ENCODE measurements around the gene SLC6A19.
"Not testable (repeated sequence)": the region's sequence is repeated elsewhere in the genome, so short reads cannot be mapped to it uniquely, and the experiment has no call there.

SLC6A19 gene

DNA sequence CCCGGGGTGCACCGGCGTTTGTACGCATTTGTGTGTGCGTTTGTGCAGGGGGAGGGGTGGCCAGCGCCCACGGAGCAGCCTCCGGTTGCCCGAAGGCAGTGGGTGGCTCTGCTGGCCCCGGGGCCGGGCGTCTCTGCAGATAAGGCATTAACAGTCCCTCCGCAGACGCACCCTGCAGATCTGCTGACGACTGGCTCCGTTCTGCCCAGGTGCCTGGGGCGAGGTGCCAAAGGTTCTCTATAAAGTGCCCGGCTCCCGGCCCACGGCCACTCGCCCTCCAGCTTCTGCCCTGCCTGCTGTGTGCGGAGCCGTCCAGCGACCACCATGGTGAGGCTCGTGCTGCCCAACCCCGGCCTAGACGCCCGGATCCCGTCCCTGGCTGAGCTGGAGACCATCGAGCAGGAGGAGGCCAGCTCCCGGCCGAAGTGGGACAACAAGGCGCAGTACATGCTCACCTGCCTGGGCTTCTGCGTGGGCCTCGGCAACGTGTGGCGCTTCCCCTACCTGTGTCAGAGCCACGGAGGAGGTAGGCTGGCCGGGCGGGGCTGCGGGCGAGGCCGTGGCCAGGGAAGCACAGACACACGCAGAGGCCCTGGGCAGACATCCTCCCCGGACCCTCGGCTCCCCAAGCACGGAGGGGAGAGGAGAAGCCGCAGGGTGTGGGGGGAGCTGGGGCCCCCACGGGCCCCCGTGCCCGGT, at the start of gene SLC6A19:
Gene SLC6A19, plus strand, starts transcription at position 269 of the 699 bp plus-strand sequence. Its CDS starts 56 bp downstream, at position 325.
- no peak for DNase-seq

DNA sequence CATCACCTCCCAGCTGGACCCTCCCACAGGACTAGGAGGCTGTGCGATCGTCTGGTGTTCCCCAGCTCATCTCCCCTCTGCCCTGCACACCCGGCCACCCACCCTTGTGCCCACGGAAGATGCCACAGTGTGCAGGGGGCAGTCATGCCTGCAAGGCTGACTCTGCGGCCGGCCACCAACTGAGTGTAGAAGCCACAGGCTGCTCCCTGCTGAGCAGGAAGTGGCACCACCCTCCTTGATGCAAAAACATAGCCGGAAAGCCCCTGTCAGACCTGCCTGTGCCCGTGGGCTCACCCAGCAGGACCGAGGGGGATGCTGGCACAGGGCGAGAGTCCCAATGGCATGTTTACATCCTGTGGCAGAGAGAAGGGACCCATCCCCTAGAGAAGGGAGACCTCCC, 49.2 kb upstream of the SLC6A19 start:
- DNase-seq, result no peak

DNA sequence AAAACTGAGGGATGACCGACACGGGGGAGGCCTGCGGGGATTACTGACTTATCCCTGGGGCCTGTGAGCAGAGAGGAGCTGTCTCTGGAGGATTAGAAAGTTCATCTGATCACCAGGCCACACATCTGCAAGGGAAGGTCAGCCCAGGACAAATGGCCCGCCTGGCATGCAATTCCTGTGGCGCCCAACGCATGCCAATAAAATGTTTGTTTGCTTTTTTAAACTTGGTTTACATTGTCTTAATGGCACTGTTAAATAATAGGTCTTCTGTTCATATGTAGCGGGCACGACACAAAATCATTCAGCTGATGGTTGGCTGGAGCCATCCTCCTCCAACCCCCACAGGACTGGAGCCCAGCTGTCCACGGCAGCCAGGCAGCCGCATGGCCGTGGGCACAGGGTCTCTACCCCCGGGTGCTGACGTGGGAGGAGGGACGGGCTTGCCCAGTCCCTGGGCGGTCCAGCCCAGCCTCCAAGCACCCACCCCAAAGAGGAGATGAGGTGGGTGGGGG, 48.6 kb upstream of the SLC6A19 start:
- DNase-seq, result no peak

DNA sequence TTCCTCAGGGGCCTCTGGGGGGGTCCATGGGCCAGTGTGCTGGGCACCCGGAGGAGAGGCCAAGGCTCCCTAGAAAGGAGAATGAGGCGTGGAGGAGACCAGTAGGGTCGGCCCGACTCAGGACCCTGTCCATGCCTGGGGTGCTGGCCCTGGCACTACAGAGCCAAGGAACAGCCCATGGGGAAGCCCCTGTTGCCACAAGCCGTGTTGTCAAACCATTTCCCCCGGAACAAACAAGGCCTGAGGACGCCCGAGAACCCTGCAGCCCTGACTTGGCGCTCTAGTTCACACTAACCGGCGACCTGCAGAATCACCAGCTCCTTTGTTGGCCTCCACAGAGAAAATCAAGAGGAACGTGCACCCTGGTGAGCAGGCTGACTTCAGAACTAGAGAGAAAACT, 48.0 kb upstream of the SLC6A19 start:
- DNase-seq, result no peak

DNA sequence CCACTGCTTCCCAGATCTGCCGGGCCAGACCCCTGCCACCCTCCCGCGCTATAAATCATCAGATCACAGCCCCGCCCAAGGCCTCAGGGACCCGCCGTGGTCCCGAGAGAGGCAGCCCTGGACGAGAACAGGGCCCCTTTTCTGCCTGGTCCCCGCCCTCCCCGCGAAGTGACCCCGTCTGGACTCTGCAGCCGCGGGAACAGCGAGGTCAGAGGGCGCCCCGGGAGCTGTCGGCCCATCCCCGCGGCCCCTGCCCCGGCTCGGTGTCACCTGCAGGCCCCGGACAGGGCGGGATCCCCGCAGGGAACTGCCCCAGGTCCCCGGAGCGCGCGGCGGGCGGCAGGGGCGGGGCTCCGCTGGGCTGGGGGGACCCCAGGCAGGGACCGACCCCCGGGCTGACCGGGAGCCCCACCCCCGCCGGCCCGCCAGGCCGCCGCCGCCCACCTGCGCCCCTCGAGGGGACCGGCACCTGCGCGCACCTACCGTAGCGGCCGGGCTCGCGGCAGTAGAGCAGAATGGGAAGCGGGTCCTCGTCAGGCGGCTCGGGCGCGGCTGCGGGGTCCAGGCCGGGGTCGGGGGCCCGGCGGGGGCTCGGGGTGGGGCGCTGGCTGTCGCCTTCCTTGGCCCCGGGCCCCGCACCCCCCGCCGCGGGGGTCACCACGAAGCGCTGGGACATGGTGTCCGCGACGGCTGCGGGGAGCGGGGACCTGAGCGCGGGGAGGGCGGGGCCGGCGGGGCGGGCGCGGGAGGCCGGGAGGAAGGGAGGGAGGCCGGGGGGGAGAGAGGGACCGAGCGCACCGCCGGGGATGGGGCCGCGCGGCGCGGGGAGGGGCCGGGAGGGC, 46.0 kb upstream of the SLC6A19 start:
- DNase-seq, result no peak

DNA sequence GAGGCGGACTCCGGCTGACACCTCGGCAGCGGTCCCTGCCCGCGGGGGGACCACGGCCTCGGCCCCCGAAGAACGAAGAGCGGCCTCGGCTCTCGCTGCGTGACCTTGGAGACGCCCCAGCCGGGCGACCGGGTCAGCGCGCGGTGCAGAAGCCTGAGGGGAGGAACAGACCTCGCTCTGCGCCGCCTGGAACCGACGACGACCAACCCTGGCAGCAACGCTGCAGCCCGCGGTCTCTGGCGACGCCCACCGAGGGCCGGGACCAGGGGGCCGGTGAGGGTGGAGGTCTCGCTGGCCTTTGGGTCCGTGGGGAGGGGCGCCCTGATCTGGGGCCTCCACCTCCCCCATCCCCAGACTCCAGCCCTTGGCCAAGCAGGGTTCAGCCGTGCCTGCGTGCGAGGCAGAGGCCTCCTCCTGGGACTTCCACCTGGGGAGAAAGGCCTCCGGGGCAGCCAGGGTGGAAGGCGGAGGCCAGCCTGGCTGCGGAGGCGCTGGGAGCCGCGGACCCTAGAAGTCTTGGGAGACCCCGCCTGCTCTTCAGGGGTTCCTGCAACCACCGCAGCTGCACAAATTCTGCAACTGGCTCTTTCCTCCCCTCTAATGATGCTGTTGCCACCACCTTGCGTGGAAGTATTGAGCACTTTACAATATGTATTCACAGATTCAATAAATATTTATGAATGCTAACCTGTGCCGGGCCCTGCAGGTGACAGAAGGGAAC, 45.2 kb upstream of the SLC6A19 start:
- no peak for DNase-seq

DNA sequence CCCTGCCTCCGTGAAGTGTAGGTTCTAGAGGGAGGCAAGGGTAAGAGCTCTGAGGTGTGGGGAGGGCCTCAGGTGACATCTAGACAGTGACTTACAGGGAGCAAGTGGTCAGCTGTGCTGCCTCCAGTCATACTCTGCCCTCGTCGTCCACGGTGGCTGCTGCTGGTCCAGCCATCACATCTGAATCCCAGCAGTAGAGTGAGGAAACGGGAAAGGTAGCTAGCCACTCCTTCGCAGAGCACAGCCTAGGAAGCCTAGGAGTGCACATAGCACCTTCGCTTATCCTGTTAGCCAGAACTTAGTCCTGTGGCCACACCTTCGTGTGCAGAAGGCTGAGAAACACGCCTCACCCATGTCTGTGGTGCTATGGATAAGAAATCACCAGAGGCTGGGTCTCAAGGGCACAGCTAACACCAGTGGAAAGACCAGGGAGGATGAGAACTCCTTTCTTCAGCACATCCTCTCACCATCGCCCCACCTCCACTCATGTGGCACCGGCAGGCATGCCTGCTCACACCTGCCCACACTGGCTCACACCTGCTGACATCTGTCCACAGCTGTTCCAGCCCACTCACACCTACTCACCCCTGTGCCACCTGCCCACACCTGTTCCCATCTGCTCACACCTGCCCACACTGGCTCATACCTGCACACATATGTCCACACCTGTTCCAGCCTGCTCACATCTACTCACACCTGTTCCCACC, 44.5 kb upstream of the SLC6A19 start:
- DNase-seq, result no peak

DNA sequence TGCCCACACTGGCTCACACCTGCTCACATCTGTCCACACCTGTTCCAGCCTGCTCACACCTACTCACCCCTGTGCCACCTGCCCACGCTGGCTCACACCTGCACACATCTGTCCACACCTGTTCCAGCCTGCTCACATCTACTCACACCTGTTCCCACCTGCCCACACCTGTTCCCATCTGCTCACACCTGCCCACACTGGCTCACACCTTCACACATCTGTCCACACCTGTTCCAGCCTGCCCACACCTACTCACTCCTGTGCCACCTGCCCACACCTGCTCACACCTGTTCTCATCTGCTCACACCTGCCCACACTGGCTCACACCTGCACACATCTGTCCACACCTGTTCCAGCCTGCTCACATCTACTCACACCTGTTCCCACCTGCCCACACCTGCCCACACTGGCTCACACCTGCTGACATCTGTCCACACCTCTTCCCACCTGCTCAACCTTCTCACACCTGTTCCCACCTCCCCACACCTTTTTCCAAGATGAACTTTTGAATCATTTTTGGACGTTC, 43.9 kb upstream of the SLC6A19 start:
- not testable (repeated sequence) for DNase-seq

DNA sequence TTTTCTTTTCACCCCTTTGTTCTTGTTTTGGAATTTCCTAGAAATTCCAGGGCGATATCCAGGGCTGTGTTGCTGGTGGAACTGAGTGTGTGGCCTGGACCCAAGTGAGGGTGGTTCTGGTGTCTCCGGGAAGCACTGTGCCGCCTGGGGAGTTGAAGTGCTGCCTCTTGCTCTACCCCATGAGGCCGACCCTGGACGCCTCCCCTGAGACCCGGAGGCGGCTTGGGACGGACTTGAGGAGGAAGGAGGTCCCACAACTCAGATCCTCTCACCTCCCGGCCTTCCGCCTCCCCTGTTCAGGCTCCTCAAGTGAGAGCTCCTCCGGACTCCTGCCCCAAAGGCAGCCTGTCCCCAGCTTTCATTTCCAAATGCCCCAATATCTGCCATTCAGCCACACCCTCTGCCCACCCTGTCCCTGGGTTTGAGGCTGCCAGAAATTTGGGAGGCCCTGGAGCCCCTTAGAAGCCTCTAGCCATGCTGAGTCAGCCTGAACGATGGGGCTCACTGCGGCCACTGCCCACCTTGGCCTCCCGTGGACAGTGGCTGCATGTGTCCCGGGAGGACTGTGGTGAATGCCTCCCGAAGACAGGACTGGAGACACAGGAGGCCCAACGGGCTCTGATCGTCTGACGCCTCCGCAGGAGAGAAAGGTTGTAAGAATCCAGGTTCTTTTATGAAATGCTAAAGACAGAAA, 42.6 kb upstream of the SLC6A19 start:
- DNase-seq, result no peak

DNA sequence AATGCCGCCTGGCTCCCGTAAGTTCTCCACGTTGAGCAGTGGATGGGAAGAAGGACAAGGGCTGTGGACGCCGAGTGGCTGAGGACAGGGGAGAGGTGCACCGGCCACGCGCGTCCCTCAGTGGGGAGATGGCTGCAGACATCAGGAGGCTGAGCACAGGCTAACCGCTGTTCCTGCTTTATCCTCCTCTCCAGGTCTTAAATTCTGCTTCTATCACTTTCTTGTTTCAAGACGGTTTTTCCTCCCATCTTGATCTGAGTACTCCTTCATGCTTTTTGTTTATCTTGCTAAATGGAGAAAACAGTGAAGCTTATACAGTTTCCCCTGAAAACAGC, 42.1 kb upstream of the SLC6A19 start:
- no peak for DNase-seq

DNA sequence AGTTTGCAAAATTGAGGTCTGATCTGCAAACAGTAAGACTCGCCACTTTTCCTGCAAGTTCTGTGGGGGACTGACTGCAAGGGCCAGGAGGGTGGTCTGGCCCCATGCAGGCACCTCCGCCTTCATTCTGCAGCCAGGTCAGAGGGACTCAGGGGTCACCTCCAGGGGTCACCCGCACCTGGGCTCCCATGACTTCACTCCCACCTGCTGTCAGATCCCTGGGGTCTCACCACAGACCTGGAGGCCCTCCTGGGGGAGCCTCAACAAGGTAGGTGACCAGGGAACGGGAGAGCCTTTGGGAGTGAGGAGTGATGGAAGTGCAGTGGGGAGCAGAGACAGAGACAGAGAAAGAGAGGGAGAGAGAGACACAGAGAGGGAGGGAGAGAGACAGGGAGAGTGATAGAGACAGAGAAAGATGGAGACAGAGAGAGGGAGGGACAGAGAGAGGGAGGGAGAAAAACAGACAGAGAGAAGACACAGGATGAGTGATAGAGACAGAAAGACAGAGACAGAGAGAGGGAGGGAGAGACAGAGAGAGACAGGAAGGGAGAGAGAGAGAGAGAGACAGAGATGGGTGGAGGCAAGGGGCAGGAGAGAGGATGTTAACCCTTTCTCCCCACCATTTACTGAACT, 41.5 kb upstream of the SLC6A19 start:
- no peak for DNase-seq

DNA sequence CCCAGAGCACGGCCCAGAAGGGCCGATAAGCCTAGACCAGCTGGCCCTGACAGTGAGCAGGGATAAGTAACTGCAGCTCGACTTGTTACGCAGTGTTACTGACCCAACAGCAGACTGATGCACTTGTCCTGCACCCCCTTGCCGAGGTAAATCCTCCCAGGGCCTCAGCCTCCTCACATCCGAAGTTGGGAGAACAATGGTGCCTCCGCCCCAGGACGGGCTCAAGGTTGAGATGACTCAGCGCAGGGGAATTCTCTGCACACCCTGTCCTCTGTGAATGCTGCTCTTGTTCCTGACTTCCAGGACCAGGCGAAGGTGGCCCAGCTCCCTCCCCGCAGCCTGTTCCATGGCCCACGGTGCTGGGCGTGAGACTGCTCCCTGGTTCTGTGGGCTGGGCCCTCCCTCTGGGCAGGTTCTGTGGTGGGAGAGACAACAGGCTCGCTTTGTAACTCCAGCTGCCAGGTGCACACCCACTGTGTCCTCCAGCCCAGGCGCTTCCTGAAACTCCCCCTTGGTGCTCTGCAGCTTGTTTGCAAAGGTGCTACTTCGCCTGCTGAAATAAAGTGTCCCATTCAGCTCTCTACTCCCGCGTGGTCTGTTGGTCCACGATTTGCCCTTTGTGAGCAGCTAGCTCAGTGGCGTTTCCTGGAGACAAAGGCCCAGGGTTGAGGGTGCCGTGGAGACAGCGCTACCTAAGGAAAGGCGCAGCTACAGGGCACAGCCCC, 40.1 kb upstream of the SLC6A19 start:
- DNase-seq, result no peak

DNA sequence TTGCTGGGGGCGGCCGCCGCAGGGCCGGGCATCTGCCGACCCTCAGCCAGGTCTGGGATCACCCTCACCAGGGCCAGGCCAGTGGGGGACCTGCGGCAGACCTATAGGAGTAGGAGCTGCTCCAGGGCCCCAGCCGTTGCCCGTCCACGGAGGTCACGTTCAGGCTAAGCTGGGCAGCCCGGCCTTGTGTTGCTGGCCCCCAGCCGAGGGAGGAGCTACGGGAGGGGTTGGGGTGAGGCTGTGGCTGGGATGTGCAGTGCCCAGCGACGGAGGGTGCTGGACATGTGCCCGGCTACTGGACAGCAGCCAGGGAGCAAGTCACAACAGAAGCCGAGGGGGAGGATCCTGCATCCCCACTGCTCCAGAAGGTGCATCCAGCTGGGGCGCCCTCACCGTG, 39.6 kb upstream of the SLC6A19 start:
- no peak for DNase-seq

DNA sequence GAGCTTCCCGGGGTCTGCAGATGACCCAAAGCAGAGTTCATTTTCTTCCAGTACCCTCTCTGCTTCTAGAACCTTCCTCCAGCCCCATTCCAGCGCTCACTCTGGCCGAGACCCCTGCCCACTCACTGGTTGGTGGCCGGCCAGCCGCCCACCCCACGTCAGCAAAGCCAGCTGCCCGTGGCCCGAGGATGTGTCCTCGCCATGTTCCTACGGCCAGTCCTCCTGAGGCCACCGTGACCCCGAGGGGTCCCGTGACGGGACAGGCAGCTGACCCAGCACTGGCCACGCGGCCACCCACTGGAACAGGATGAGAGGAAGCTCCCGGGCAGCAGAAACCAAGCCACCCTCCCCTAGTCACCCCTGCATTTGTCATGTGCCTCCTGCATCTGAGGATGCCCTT, 39.1 kb upstream of the SLC6A19 start:
- DNase-seq, result no peak

DNA sequence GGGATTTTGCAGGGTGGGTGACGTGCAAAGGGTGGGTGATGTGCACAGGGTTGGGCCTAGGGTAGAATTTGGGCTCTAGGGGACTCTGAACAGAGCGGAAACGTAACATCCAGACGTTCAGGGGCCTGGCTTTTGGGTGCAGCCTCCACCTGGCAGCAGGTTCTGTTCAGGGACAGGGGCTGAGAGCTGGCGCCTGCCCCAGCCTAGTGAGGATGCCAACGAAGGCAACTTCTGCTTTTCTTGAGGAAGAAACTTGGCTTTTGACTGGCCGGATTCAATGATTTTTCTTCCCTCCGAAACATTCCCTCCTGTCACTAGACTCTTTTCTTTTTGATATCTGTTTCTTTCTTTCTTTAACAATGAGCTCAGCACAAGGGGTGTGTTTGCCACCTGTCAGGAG, 38.6 kb upstream of the SLC6A19 start:
- no peak for DNase-seq

DNA sequence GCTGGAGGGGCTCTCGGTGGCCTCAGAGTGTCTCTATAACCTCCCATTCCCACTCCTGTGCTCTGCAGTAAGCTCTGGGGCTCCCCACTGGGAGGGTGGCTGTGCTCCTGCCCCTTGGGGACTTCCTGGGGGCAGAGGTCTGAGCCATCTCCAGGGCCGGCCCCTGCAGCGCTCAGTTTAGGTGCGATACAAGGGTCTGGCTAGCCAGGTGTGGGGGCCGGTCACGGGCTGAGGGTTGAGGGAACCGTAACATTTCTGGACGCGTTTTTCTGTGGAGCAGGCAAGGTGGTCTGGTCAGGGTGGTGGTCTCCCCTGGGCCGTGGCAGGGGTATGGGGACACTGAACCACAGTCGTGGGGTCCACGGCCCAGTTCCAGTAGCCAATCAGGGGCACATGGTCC, 38.0 kb upstream of the SLC6A19 start:
- no peak for DNase-seq

DNA sequence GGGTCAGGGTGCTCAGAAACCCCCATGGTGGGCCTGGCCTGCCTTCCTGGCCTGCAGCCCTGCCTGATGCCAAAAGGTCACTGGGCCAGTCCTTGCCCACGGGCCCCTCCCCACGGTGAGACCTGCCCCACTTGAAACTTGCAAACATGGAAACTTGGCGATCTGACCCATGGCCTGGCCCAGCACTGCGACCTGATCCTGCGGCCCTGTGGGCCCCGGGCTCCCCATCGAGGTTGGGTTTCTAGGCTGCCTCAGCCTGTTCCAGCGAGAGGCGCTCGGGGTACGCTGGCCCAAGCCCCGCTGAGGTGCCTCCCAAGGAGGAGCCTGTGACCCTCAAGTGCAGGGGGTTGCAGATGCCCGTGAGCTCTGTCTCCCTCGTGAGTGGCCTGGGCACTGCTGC, 37.5 kb upstream of the SLC6A19 start:
- no peak for DNase-seq

DNA sequence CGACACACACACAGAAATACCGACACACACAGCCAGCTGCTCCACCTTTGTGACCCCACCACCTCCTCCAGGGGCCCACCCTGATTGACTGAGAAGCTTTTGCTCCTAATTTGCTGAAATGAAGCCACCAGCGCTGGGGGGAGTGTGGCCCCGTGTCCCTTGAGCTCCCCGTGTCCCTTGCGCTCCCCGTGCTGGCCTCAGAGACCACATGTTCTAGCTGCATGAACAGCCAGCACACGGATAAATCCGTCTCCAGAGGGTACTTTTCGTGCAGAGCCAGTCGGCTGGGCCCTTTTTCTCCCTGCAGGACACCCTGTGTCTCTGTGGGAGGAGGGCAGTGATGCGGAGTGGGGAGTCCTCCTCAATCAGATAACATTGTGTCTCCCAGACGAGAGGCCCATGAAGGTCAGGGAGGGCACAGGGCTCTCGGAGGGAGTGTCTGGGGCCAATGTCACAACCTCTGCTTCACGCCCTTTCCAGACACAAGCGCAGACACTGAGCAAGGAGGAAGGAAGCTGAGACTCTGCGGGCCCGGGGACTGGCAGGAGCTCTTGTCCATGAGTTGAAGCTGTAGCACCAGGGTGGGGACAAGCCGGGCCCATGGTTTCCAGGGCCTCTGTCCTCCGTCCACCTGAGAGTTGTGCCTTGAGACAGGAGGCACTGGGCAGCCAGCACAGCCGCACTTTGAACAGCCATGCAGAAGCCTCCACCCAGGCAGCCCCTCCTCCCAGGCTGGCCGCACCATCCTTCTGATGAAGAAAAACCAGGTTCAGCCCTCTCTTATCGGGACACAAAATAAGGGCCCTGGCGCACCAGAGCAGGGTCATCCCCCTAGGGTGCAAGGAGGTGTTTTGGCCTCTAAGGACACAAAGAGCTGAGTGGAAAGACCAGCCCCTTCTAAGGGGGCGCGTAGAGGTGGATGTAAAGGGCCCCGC, 36.4 kb upstream of the SLC6A19 start:
- no peak for DNase-seq

DNA sequence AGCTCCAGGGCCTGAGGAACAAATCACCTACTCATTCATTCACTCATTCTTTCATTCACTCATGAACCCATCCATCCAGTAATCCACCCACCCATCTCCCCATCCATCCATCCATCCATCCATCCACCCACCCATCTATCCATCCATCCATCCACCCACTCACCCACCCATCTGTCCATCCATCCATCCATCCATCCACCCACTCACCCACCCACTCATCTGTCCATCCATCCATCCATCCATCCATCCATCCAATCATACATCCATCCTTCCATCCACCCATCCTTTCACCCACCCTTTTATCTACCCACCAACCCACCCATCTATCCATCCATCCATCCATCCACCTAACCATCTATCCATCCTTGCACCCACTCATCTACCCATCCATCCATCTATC, 35.5 kb upstream of the SLC6A19 start:
- no peak for DNase-seq

DNA sequence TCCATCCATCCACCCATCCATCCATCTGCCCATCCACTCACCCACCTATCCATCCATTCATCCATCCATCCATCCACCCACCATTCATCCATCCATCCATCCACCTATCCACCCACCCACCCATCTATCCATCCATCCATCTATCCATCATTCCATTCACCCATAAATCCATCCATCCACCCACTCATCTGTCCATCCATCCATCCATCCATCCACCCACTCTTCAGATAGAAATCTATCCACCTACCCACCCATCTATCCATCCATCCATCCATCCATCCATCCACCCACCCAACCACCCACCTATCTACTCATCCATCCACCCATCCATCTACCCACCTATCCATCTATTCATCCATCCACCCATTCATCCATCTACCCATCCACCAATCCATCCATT, 35.0 kb upstream of the SLC6A19 start:
- no peak for DNase-seq
